ENCODE results near the gene NAV2. TPM values are rescaled to one million over a fixed set of nuclear protein-coding genes. Genes with fewer than 3 reads are reported as not detected.

Gene NAV2
- total and polyA plus RNA-seq, 2 donors (not counting 1 experiment from before 2014, with no cell fraction given), result 8.1 to 14.0 TPM

GRCh38 chr11:19996571-19996970 lies 283.9 kb downstream of the NAV2 start:
- no peak overlapping the region for H3K27ac ChIP-seq (ENCODE audit: insufficient read depth, low read length)
- H3K9ac ChIP-seq (ENCODE audit: insufficient read depth, low read length), result no peak overlapping the region
- peaks cover 5% of the 10 kb centered on the region for H3K36me3 ChIP-seq (ENCODE audit: control insufficient read depth, insufficient read depth, low read length)
- no peak overlapping the region for H3K4me3 ChIP-seq (replicated peaks in 1 of 4; ENCODE audit: control extremely low read depth in 1 of 4, insufficient read depth in 1 of 4, low read depth in 3 of 4, low read length in 4 of 4)
- peaks cover 3% of the 10 kb centered on the region for H3K79me2 ChIP-seq (ENCODE audit: control insufficient read depth, insufficient read depth, low read length)
- no peak overlapping the region for H3K4me2 ChIP-seq (ENCODE audit: extremely low read depth, insufficient read depth, low read length)
- TF ChIP-seq EZH2 (IDR thresholded peaks at IDR 0.05; ENCODE audit: low read length, missing control alignments), result no peak
- no peak for TF ChIP-seq CTCF (conservative IDR thresholded peaks at IDR 0.05 in 1 of 2, IDR thresholded peaks at IDR 0.05 in 1 of 2; ENCODE audit: low read depth in 1 of 2, low read length in 2 of 2)
- no peaks in the 10 kb centered on the region for H3K9me3 ChIP-seq (ENCODE audit: control insufficient read depth, insufficient read depth, low read depth, low read length)
- H3K27me3 ChIP-seq (ENCODE audit: control insufficient read depth, insufficient read depth, low read length), result no peaks in the 10 kb centered on the region
- DNase-seq (ENCODE audit: low read depth in 2 of 2), result no peak
- peaks cover 17% of the 10 kb centered on the region for H3K4me1 ChIP-seq (ENCODE audit: control insufficient read depth, extremely low read depth, insufficient read depth, low read length)
- no peak overlapping the region for H2AFZ ChIP-seq (ENCODE audit: low read length)
- no peaks in the 10 kb centered on the region for H4K20me1 ChIP-seq (ENCODE audit: control insufficient read depth, extremely low read depth, insufficient read depth, low read length)

- no peak for DNase-seq (ENCODE audit: low read depth in 2 of 2)
- no peak overlapping the region for H3K27ac ChIP-seq (ENCODE audit: insufficient read depth, low read length)
- H3K27me3 ChIP-seq (ENCODE audit: control insufficient read depth, insufficient read depth, low read length), result no peaks in the 10 kb centered on the region
- no peak overlapping the region for H3K4me3 ChIP-seq (replicated peaks in 1 of 4; ENCODE audit: control extremely low read depth in 1 of 4, insufficient read depth in 1 of 4, low read depth in 3 of 4, low read length in 4 of 4)
- H4K20me1 ChIP-seq (ENCODE audit: control insufficient read depth, extremely low read depth, insufficient read depth, low read length), result no peaks in the 10 kb centered on the region
- peaks cover 3% of the 10 kb centered on the region for H3K79me2 ChIP-seq (ENCODE audit: control insufficient read depth, insufficient read depth, low read length)
- no peak overlapping the region for H3K9ac ChIP-seq (ENCODE audit: insufficient read depth, low read length)
- TF ChIP-seq CTCF (conservative IDR thresholded peaks at IDR 0.05 in 1 of 2, IDR thresholded peaks at IDR 0.05 in 1 of 2; ENCODE audit: low read depth in 1 of 2, low read length in 2 of 2) (no peak), EZH2 (IDR thresholded peaks at IDR 0.05; ENCODE audit: low read length, missing control alignments) (no peak)
- H3K4me2 ChIP-seq (ENCODE audit: extremely low read depth, insufficient read depth, low read length), result no peak overlapping the region
- no peaks in the 10 kb centered on the region for H3K9me3 ChIP-seq (ENCODE audit: control insufficient read depth, insufficient read depth, low read depth, low read length)
- peaks cover 5% of the 10 kb centered on the region for H3K36me3 ChIP-seq (ENCODE audit: control insufficient read depth, insufficient read depth, low read length)
- H3K4me1 ChIP-seq (ENCODE audit: control insufficient read depth, extremely low read depth, insufficient read depth, low read length), result peaks cover 7% of the 10 kb centered on the region
- H2AFZ ChIP-seq (ENCODE audit: low read length), result no peak overlapping the region
Measured at GRCh38 chr11:20000022-20000350, 287.3 kb downstream of the NAV2 start.

GRCh38 chr11:20000351-20001134 lies 287.9 kb downstream of the NAV2 start:
- no peak for DNase-seq (ENCODE audit: low read depth in 2 of 2)
- Histone ChIP-seq H3K9ac (ENCODE audit: insufficient read depth, low read length) (no peak overlapping the region), H3K4me1 (ENCODE audit: control insufficient read depth, extremely low read depth, insufficient read depth, low read length) (peaks cover 2% of the 10 kb centered on the region), H3K27me3 (ENCODE audit: control insufficient read depth, insufficient read depth, low read length) (no peaks in the 10 kb centered on the region), H3K4me2 (ENCODE audit: extremely low read depth, insufficient read depth, low read length) (no peak overlapping the region), H3K4me3 (replicated peaks in 1 of 4; ENCODE audit: control extremely low read depth in 1 of 4, insufficient read depth in 1 of 4, low read depth in 3 of 4, low read length in 4 of 4) (no peak overlapping the region), H3K79me2 (ENCODE audit: control insufficient read depth, insufficient read depth, low read length) (peaks cover 3% of the 10 kb centered on the region), H4K20me1 (ENCODE audit: control insufficient read depth, extremely low read depth, insufficient read depth, low read length) (no peaks in the 10 kb centered on the region), H3K36me3 (ENCODE audit: control insufficient read depth, insufficient read depth, low read length) (peaks cover 5% of the 10 kb centered on the region), H3K27ac (ENCODE audit: insufficient read depth, low read length) (no peak overlapping the region), H2AFZ (ENCODE audit: low read length) (no peak overlapping the region), H3K9me3 (ENCODE audit: control insufficient read depth, insufficient read depth, low read depth, low read length) (no peaks in the 10 kb centered on the region)
- TF ChIP-seq EZH2 (IDR thresholded peaks at IDR 0.05; ENCODE audit: low read length, missing control alignments) (no peak), CTCF (conservative IDR thresholded peaks at IDR 0.05 in 1 of 2, IDR thresholded peaks at IDR 0.05 in 1 of 2; ENCODE audit: low read depth in 1 of 2, low read length in 2 of 2) (no peak)
